Adipose tissue (tissue), 3 donors: Measurements from ENCODE around the gene LCN6. TPM values are rescaled to one million over a fixed set of nuclear protein-coding genes. Genes with fewer than 3 reads are reported as not detected.

Source experiments
- polyA plus RNA-seq, 3 donors: library from polyadenylated mRNA; stranded (reverse); fragments of 200-250 nt; gene quantifications; one replicate each; pipeline ENCODE4 v1.2.3, GENCODE V29; 2013
- donor health status: healthy with polysubstance abuse.
- donor health status: Bipolar disorder and iron deficiency.
- donor health status: healthy.

Gene LCN6
- polyA plus RNA-seq, 3 donors, result 4.7 to 48.0 (median 39.0) TPM

Other genes with a start within 250 kb of the LCN6 start
- 10 to 100 TPM; 10.4 to 35.7 (median 25.0) TPM for gene NOTCH1, start 202.5 kb downstream of the LCN6 start, polyA plus RNA-seq
- 100 to 1,000 TPM in 2 of 3 donors, 10 to 100 TPM in 1; 34.4 to 456 (median 158) TPM for gene EGFL7, start 85.6 kb downstream of the LCN6 start, polyA plus RNA-seq
- gene AGPAT2, start 61.1 kb downstream of the LCN6 start, polyA plus RNA-seq, result 1,000 to 10,000 TPM in 1 of 3 donors, 100 to 1,000 TPM in 2; 261 to 1,820 (median 416) TPM
- 10 to 100 TPM in 1 of 3 donors, 1 to 10 TPM in 2; 6.0 to 12.8 (median 8.7) TPM for gene DIPK1B, start 36.0 kb downstream of the LCN6 start, polyA plus RNA-seq
- gene LCN10, start 5.6 kb downstream of the LCN6 start, polyA plus RNA-seq, result 10 to 100 TPM in 2 of 3 donors, 1 to 10 TPM in 1; 3.2 to 28.6 (median 15.9) TPM
- not detected for gene LCN8, start 9.7 kb upstream of the LCN6 start, polyA plus RNA-seq
- gene LCN15, start 16.0 kb upstream of the LCN6 start, polyA plus RNA-seq, result not detected
- 10 to 100 TPM; 74.4 to 89.2 (median 81.8) TPM for gene TMEM141, start 42.8 kb upstream of the LCN6 start, polyA plus RNA-seq
- 1 to 10 TPM in 1 of 3 donors, under 1 TPM in 2; 0.42 to 3.1 (median 0.79) TPM for gene CCDC183, start 47.8 kb upstream of the LCN6 start, polyA plus RNA-seq
- gene RABL6, start 59.4 kb upstream of the LCN6 start, polyA plus RNA-seq, result 10 to 100 TPM; 51.5 to 55.7 (median 54.4) TPM
- gene AJM1, start 94.0 kb upstream of the LCN6 start, polyA plus RNA-seq, result 1 to 10 TPM; 1.2 to 4.0 (median 1.7) TPM
- gene PHPT1, start 100.9 kb upstream of the LCN6 start, polyA plus RNA-seq, result 100 to 1,000 TPM; 141 to 146 (median 143) TPM
- 1 to 10 TPM; 4.9 to 9.8 (median 7.2) TPM for gene MAMDC4, start 103.8 kb upstream of the LCN6 start, polyA plus RNA-seq
- 100 to 1,000 TPM; 351 to 391 (median 379) TPM for gene EDF1, start 117.8 kb upstream of the LCN6 start, polyA plus RNA-seq
- gene TRAF2, start 138.0 kb upstream of the LCN6 start, polyA plus RNA-seq, result 1 to 10 TPM; 4.0 to 7.2 (median 4.7) TPM
- gene FBXW5, start 196.2 kb upstream of the LCN6 start, polyA plus RNA-seq, result 100 to 1,000 TPM; 102 to 173 (median 139) TPM
- gene C8G, start 196.7 kb upstream of the LCN6 start, polyA plus RNA-seq, result 1 to 10 TPM in 1 of 3 donors, under 1 TPM in 1, not detected in 1; 0.85 to 1.1 TPM
- gene LCN12, start 203.7 kb upstream of the LCN6 start, polyA plus RNA-seq, result 1 to 10 TPM in 1 of 3 donors, under 1 TPM in 1, not detected in 1; 0.67 to 1.4 TPM
- gene PTGDS, start 229.0 kb upstream of the LCN6 start, polyA plus RNA-seq, result 100 to 1,000 TPM in 1 of 3 donors, 10 to 100 TPM in 2; 22.4 to 185 (median 74.9) TPM
- gene LCNL1, start 234.5 kb upstream of the LCN6 start, polyA plus RNA-seq, result under 1 TPM in 2 of 3 donors, not detected in 1; 0.10 to 0.45 TPM
- gene PAXX, start 243.9 kb upstream of the LCN6 start, polyA plus RNA-seq, result 10 to 100 TPM; 34.1 to 51.5 (median 49.1) TPM
- 1 to 10 TPM in 2 of 3 donors, under 1 TPM in 1; 0.33 to 3.0 (median 3.0) TPM for gene CLIC3, start 248.0 kb upstream of the LCN6 start, polyA plus RNA-seq